ENCODE results near the gene CDH11. TPM values are rescaled to one million over a fixed set of nuclear protein-coding genes. Genes with fewer than 3 reads are reported as not detected.

Gene CDH11
- total RNA-seq, 4 donors from 2014 or later: 4.0 to 14.2 (median 8.6) TPM

- TF ChIP-seq CTCF (IDR thresholded peaks at IDR 0.05 in 4 of 5, conservative IDR thresholded peaks at IDR 0.05 in 1 of 5) (peak in 2 of 5 experiments; percentile 11 to 44), POLR2A (IDR thresholded peaks at IDR 0.05) (no peak)
- DNase-seq (no peak), ATAC-seq (no peak)
- no peaks in the 10 kb centered on the region for H3K27me3 ChIP-seq
- no peaks in the 10 kb centered on the region for H3K9me3 ChIP-seq
- no peaks in the 10 kb centered on the region for H3K36me3 ChIP-seq
- intact Hi-C loops (cut with DNase I; ENCODE audit: low total_unique reads) (no loop called here), in situ Hi-C loops (cut with MboI; ENCODE audit: low sequenced_read_pairs in 4 of 4) (no loop called here)
- H3K27ac ChIP-seq: no peak overlapping the region
- no peaks in the 10 kb centered on the region for H3K4me1 ChIP-seq
- H3K4me3 ChIP-seq: no peak overlapping the region
Observed at GRCh38 chr16:64983963-64984362, 137.9 kb downstream of the CDH11 start.

GRCh38 chr16:64983231-64983630 lies 138.6 kb downstream of the CDH11 start:
- Histone ChIP-seq H3K36me3 (no peaks in the 10 kb centered on the region), H3K27me3 (no peaks in the 10 kb centered on the region), H3K27ac (no peak overlapping the region), H3K4me3 (no peak overlapping the region), H3K9me3 (no peaks in the 10 kb centered on the region), H3K4me1 (no peaks in the 10 kb centered on the region)
- ATAC-seq (no peak), DNase-seq (no peak)
- intact Hi-C loops (cut with DNase I; ENCODE audit: low total_unique reads) (no loop called here), in situ Hi-C loops (cut with MboI; ENCODE audit: low sequenced_read_pairs in 4 of 4) (no loop called here)
- TF ChIP-seq CTCF (IDR thresholded peaks at IDR 0.05 in 4 of 5, conservative IDR thresholded peaks at IDR 0.05 in 1 of 5) (no peak), POLR2A (IDR thresholded peaks at IDR 0.05) (no peak)

GRCh38 chr16:64982581-64982980 lies 139.3 kb downstream of the CDH11 start:
- no peak for TF ChIP-seq CTCF (IDR thresholded peaks at IDR 0.05 in 4 of 5, conservative IDR thresholded peaks at IDR 0.05 in 1 of 5)
- no peak for TF ChIP-seq POLR2A (IDR thresholded peaks at IDR 0.05)
- DNase-seq: no peak
- intact Hi-C loops (cut with DNase I; ENCODE audit: low total_unique reads) (no loop called here), in situ Hi-C loops (cut with MboI; ENCODE audit: low sequenced_read_pairs in 4 of 4) (no loop called here)
- Histone ChIP-seq H3K27me3 (no peaks in the 10 kb centered on the region), H3K4me1 (no peaks in the 10 kb centered on the region), H3K36me3 (no peaks in the 10 kb centered on the region), H3K4me3 (no peak overlapping the region), H3K9me3 (no peaks in the 10 kb centered on the region), H3K27ac (no peak overlapping the region)
- ATAC-seq: no peak

GRCh38 chr16:64981568-64982281 lies 140.1 kb downstream of the CDH11 start:
- TF ChIP-seq POLR2A (IDR thresholded peaks at IDR 0.05) (no peak), CTCF (IDR thresholded peaks at IDR 0.05 in 4 of 5, conservative IDR thresholded peaks at IDR 0.05 in 1 of 5) (no peak)
- ATAC-seq: no peak
- no peaks in the 10 kb centered on the region for H3K36me3 ChIP-seq
- no peak for DNase-seq
- in situ Hi-C loops (cut with MboI; ENCODE audit: low sequenced_read_pairs in 4 of 4) (no loop called here), intact Hi-C loops (cut with DNase I; ENCODE audit: low total_unique reads) (no loop called here)
- no peaks in the 10 kb centered on the region for H3K27me3 ChIP-seq
- H3K9me3 ChIP-seq: no peaks in the 10 kb centered on the region
- no peak overlapping the region for H3K4me3 ChIP-seq
- H3K27ac ChIP-seq: no peak overlapping the region
- H3K4me1 ChIP-seq: no peaks in the 10 kb centered on the region

Data from gastrocnemius medialis (tissue), 4 donors.